SH-SY5Y (cell line): ENCODE results near the gene TGFBR3L.

Source experiments
- GATA2 ChIP-seq: IDR thresholded peaks from 2 replicates; pipeline ENCODE4 v1.6.1; 2011; ENCODE audit warnings: mild to moderate bottlenecking, low read depth, low read length
- GATA3 ChIP-seq: IDR thresholded peaks from 2 replicates; pipeline ENCODE4 v1.6.1; 2011; ENCODE audit warnings: low read depth, mild to moderate bottlenecking, low read length, moderate library complexity

DNA sequence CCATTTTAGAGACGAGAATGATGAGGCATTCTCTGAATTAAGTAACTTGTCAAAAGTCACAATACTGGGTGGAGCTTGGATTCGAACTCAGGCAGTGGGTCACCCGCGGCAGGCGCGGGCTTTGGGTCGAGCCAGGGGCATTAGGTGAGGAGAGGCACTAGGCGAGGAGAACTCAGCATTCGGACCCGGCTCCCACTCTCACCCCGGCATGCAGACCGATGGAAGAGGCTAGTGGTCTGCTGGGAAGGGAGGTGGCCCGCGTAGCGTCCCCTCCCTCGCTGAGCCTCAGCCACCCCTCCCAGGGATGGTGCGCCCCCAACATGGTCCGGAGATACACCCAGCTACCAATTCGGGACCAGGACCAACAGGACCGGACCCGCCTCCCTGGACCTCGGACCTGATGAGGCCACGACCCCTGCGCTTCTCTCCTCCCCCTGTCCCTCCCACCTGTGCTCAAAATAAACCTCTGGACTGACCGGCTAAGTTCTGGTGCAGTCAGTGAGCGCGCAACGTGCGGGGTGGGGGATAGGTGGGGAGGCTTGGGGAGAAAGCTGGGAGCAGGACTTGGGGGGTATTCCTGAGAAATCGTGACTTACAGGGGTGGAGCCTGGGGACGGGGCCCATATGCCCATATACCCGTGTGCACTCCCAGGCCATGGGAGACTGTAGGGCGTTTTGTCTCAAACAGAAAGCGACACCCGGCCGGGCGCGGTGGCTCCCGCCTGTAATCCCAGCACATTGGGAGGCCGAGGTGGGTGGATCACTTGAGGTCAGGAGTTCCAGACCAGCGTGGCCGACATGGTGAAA, 4.2 kb downstream of the TGFBR3L start:
- TF ChIP-seq GATA2 (no peak), GATA3 (no peak)
